ENCODE results near the gene PAIP2.

PAIP2 gene

DNA sequence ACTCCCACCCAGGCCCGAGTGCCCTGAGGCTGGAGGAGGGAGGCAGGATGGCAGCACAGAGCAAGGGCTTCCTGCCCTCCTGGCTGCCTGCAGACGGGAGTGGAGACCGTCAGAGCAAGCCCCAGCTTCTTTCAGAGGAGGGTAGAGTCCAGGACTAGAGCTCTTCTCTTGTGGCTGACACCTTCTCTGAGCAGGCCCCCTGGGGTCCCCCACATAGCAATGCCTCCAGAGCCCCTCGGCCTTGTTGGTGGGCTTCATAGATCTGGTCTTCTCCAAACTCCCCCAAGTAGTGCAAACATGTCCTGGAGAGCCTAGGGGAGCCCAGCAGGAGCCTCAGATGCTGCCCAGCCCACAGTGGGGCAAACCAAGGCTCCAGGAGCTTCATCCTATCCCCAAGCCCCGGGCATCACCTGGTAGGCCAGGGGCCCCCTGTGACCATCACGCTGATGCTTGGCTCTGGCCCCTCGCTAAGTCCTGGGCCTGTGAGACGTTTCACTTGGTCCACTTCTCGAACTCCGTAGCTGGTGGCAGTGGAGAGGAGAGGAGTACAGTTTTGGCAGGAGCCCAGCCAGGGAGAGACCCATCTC, 46.0 kb downstream of the PAIP2 start:
- peaks cover 7% of the 10 kb centered on the region for H3K4me1 ChIP-seq (ENCODE audit: insufficient read depth, low read length)
- H3K9me3 ChIP-seq (ENCODE audit: insufficient read depth, low read depth, low read length), result no peaks in the 10 kb centered on the region
- H3K4me3 ChIP-seq (ENCODE audit: low read length), result no peak overlapping the region
- WGBS, result 85% methylated on average over 10 of the region's 10 CpGs
- H3K27me3 ChIP-seq (ENCODE audit: insufficient read depth, low read length), result peaks cover 12% of the 10 kb centered on the region
- no peak overlapping the region; the same call in 1 of the 2 replicates for H3K27ac ChIP-seq (ENCODE audit: low read depth, low read length)
- no peaks in the 10 kb centered on the region for H3K36me3 ChIP-seq (ENCODE audit: insufficient read depth, low read length)
- H3K9ac ChIP-seq (ENCODE audit: low read depth, low read length), result no peak overlapping the region

DNA sequence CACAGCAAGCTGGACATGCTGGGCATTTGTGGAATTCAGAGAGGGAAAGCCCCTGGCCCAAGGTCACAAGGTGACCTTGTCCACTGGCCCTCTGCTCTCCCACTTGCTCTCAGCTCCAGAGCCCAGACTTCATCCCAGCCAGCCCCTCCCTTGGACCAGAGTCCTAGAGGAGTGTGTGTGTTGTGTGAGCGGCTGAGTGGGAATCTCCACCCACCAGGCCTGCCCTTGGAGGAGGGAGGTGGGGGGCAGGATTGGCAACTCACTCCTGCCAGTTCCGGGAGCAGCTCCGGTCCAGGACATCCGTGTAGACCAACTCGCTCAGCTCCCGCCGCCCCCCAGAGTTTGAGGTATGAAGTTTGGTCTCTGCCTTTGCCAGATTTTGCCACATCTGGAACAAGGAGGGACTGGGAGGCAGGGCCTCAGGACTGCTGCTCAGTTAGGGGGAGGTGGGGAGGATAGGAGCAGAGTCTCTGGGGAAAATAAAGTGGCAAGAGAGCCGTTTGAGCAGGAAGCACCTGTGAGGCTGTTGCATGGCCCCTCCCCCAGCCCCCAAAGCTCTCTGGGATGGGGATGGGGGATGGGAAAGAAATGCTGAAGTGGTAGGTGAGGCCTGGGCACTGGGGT, 46.7 kb downstream of the PAIP2 start:
- H3K4me3 ChIP-seq (ENCODE audit: low read length), result no peak overlapping the region
- H3K27ac ChIP-seq (ENCODE audit: low read depth, low read length), result peak overlapping the region; percentile 49; the same call in 1 of the 2 replicates

GRCh38 chr5:139389701-139390638, 48.3 kb downstream of the PAIP2 start, which contains the start of gene MZB1:
MZB1 (minus strand) TSS chr5:139389913; CDS start chr5:139389856, 57 bp downstream.
- H3K4me3 ChIP-seq (ENCODE audit: low read length), result no peak within 1 kb of the TSS
- H3K36me3 ChIP-seq (ENCODE audit: insufficient read depth, low read length), result no peaks in the 10 kb centered on the region
- 89% methylated on average over 9 of the region's 11 CpGs for WGBS
- H3K27me3 ChIP-seq (ENCODE audit: insufficient read depth, low read length), result peaks cover 34% of the 10 kb centered on the region
- no peak within 1 kb of the TSS for H3K27ac ChIP-seq (ENCODE audit: low read depth, low read length)
- H3K4me1 ChIP-seq (ENCODE audit: insufficient read depth, low read length), result peaks cover 7% of the 10 kb centered on the region
- no peaks in the 10 kb centered on the region for H3K9me3 ChIP-seq (ENCODE audit: insufficient read depth, low read depth, low read length)
- H3K9ac ChIP-seq (ENCODE audit: low read depth, low read length), result no peak within 1 kb of the TSS

More for the DNA sequence above, 46.7 kb downstream of the PAIP2 start:
- 0 out of 2 replicates have a peak overlapping the region, but pooled peaks have one; percentile 31 for H3K9ac ChIP-seq (ENCODE audit: low read depth, low read length)
- H3K36me3 ChIP-seq (ENCODE audit: insufficient read depth, low read length), result no peaks in the 10 kb centered on the region
- peaks cover 18% of the 10 kb centered on the region for H3K27me3 ChIP-seq (ENCODE audit: insufficient read depth, low read length)
- H3K4me1 ChIP-seq (ENCODE audit: insufficient read depth, low read length), result peaks cover 7% of the 10 kb centered on the region
- 49% methylated on average over 8 of the region's 8 CpGs for WGBS
- no peaks in the 10 kb centered on the region for H3K9me3 ChIP-seq (ENCODE audit: insufficient read depth, low read depth, low read length)

DNA sequence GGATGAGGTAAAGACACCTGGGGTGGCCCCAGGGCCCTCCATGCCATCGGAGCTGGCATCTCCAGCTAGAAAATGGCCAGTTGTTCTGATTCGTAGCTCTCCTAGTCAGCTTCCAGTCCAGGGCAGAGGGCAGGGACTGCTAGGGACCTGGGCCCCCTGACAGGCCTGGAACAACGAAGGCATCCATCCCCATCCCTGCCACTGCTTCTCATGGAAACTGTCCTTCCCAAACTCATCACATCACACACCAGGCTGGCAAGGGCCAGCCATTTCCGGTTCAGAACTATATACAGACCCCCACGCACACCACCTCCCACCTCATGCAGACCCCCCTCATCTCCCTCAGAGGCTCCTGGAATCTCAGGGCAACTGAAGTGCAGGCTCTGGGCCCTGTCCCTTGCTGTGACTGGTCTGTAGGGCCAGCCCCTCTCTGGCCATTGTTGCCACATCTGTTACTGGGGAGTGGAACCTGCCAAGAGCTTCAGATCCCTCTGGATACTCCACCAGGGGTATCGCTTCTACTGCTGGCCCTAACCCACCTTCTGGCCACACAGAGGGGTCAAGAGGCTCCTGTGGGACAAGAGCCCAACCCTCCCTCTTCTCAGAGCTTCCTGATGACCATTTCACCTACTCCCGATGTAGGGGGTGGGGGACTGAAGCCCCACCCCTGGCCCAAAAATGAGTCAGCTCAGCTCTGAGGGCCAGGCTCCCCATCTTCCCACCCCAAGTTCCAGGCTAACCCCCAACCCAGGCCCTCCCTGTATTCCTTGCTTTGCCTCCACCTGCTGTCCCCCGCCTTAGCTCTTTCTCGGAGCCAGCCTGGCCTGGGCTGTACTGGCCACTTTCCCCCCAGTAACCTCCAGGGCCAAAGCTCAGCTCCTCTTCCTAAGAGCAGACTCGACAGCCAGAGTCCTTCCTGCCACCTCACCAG, 49.2 kb downstream of the PAIP2 start:
- H3K4me3 ChIP-seq (ENCODE audit: low read length), result no peak overlapping the region
- no peak overlapping the region for H3K9ac ChIP-seq (ENCODE audit: low read depth, low read length)
- H3K36me3 ChIP-seq (ENCODE audit: insufficient read depth, low read length), result no peaks in the 10 kb centered on the region
- H3K27me3 ChIP-seq (ENCODE audit: insufficient read depth, low read length), result peaks cover 44% of the 10 kb centered on the region
- H3K27ac ChIP-seq (ENCODE audit: low read depth, low read length), result no peak overlapping the region
- WGBS, result 88% methylated on average over 10 of the region's 10 CpGs
- H3K9me3 ChIP-seq (ENCODE audit: insufficient read depth, low read depth, low read length), result no peaks in the 10 kb centered on the region
- peaks cover 7% of the 10 kb centered on the region for H3K4me1 ChIP-seq (ENCODE audit: insufficient read depth, low read length)

GRCh38 chr5:139391570-139392323, 50.1 kb downstream of the PAIP2 start:
- Histone ChIP-seq H3K27ac (ENCODE audit: low read depth, low read length) (no peak overlapping the region), H3K9ac (ENCODE audit: low read depth, low read length) (no peak overlapping the region), H3K9me3 (ENCODE audit: insufficient read depth, low read depth, low read length) (no peaks in the 10 kb centered on the region), H3K27me3 (ENCODE audit: insufficient read depth, low read length) (peaks cover 46% of the 10 kb centered on the region), H3K4me3 (ENCODE audit: low read length) (peak overlapping the region; percentile 62), H3K4me1 (ENCODE audit: insufficient read depth, low read length) (peaks cover 10% of the 10 kb centered on the region), H3K36me3 (ENCODE audit: insufficient read depth, low read length) (no peaks in the 10 kb centered on the region)
- 50% methylated on average over 33 of the region's 33 CpGs for WGBS

- Histone ChIP-seq H3K4me1 (ENCODE audit: insufficient read depth, low read length) (peaks cover 10% of the 10 kb centered on the region), H3K36me3 (ENCODE audit: insufficient read depth, low read length) (no peaks in the 10 kb centered on the region), H3K9me3 (ENCODE audit: insufficient read depth, low read depth, low read length) (no peaks in the 10 kb centered on the region), H3K27me3 (ENCODE audit: insufficient read depth, low read length) (peaks cover 46% of the 10 kb centered on the region), H3K9ac (ENCODE audit: low read depth, low read length) (peak overlapping the region; percentile 45; the same call in 1 of the 2 replicates), H3K4me3 (ENCODE audit: low read length) (peak overlapping the region; percentile 62), H3K27ac (ENCODE audit: low read depth, low read length) (no peak overlapping the region)
- WGBS, result 6% methylated on average over 36 of the region's 36 CpGs
Measured at GRCh38 chr5:139392324-139392677, 50.6 kb downstream of the PAIP2 start.

DNA sequence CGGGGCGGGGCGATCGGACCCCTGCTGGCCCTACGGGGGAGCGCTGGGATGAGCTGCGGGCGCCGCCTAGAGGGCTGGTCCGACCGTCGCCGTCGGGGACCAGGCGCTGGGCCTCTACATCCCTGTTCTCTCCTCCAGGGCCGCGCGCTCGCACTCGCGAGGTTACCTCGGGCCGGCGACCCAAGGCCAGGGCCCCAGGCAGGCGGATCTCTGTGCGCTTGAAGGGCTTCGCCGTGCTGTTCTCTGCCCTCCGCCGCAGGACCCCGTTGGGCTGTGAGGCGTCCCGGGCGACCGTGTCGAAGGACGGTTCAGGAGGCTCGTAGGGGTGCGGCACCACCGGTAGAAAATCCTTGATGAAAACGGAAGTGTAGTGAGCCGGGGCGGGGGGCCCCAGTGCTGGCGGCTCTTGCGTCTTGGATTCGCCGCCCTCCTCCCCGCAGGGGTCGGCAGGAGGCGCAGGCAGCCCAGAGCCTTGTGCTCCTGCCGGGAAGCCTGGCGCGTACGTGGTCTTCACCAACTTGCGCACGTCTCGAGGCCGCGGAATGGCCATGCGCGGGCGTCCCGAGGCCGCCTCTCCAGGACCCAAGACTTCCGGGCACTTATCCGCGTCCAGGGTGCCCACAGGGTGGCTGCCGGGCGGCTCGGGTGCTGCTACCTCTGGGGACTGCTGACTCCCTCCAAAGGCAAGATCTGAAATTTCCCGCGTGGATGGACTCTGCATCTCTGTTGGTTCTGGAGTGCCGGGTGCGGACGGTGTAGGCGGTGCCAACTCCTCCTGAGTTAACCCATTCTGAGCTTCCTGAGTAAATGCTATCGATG, 51.2 kb downstream of the PAIP2 start:
- under 1% methylated on average over 77 of the region's 77 CpGs for WGBS
- Histone ChIP-seq H3K36me3 (ENCODE audit: insufficient read depth, low read length) (no peaks in the 10 kb centered on the region), H3K27ac (ENCODE audit: low read depth, low read length) (no peak overlapping the region; the same call in 1 of the 2 replicates), H3K9ac (ENCODE audit: low read depth, low read length) (peak overlapping the region; percentile 68), H3K4me3 (ENCODE audit: low read length) (peak overlapping the region; percentile 62), H3K9me3 (ENCODE audit: insufficient read depth, low read depth, low read length) (no peaks in the 10 kb centered on the region), H3K4me1 (ENCODE audit: insufficient read depth, low read length) (peaks cover 10% of the 10 kb centered on the region), H3K27me3 (ENCODE audit: insufficient read depth, low read length) (peaks cover 46% of the 10 kb centered on the region)

DNA sequence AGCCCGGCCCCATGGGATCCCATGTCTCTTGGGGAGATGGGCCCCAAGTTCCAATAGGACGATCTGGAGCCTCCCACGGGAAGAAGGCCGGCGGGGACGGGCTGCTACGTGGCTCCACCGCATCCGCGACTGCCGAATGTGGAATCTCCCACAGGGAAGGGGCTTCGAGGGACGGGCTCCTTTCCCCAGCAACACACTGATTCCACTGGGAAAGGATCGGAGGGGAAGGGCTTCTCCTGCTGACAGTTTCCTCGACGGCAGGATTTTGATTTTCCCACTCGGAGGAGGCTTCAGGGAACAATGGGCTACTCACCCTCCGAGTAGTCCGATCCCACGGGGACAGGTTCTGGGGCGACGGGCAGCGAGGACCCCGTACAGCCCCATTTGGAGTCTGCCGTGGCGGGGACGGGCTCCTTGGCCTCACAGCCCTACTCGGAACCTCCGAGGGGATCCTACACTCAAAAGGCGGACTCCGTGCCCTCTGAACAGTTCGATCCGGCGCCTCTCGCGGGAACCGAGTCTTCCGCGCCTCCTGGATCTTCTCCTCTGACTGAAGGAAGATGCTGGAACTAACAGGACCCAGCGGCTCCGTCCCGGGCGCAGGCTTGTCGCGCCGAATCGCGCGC, 52.0 kb downstream of the PAIP2 start:
- peaks cover 3% of the 10 kb centered on the region; the same call in 1 of the 2 replicates for H3K4me1 ChIP-seq (ENCODE audit: insufficient read depth, low read length)
- H3K27ac ChIP-seq (ENCODE audit: low read depth, low read length), result no peak overlapping the region; the same call in 1 of the 2 replicates
- H3K4me3 ChIP-seq (ENCODE audit: low read length), result peak overlapping the region; percentile 62
- WGBS, result 7% methylated on average over 49 of the region's 49 CpGs
- H3K36me3 ChIP-seq (ENCODE audit: insufficient read depth, low read length), result no peaks in the 10 kb centered on the region
- peaks cover 46% of the 10 kb centered on the region for H3K27me3 ChIP-seq (ENCODE audit: insufficient read depth, low read length)
- no peaks in the 10 kb centered on the region for H3K9me3 ChIP-seq (ENCODE audit: insufficient read depth, low read depth, low read length)
- peak overlapping the region; percentile 68 for H3K9ac ChIP-seq (ENCODE audit: low read depth, low read length)

- H3K27me3 ChIP-seq (ENCODE audit: insufficient read depth, low read length), result peaks cover 46% of the 10 kb centered on the region
- H3K9ac ChIP-seq (ENCODE audit: low read depth, low read length), result peak overlapping the region; percentile 68
- no peaks in the 10 kb centered on the region for H3K9me3 ChIP-seq (ENCODE audit: insufficient read depth, low read depth, low read length)
- peaks cover under 1% of the 10 kb centered on the region; the same call in 1 of the 2 replicates for H3K36me3 ChIP-seq (ENCODE audit: insufficient read depth, low read length)
- H3K4me1 ChIP-seq (ENCODE audit: insufficient read depth, low read length), result peaks cover 2% of the 10 kb centered on the region; the same call in 1 of the 2 replicates
- 2% methylated on average over 62 of the region's 62 CpGs for WGBS
- H3K4me3 ChIP-seq (ENCODE audit: low read length), result peak overlapping the region; percentile 62
- no peak overlapping the region for H3K27ac ChIP-seq (ENCODE audit: low read depth, low read length)
Measured at GRCh38 chr5:139394123-139394653, 52.5 kb downstream of the PAIP2 start.
